Measurements from ENCODE around the gene ENOX1. TPM values are rescaled to one million over a fixed set of nuclear protein-coding genes. Genes with fewer than 3 reads are reported as not detected.

Gene ENOX1
- total RNA-seq, 4 donors from 2014 or later = 0.27 to 0.83 (median 0.53) TPM; not detected in 1

- no peak for TF ChIP-seq POLR2A (IDR thresholded peaks at IDR 0.05)
- no peak for TF ChIP-seq CTCF (IDR thresholded peaks at IDR 0.05)
- no peaks in the 10 kb centered on the region for H3K9me3 ChIP-seq
- H3K4me1 ChIP-seq = no peaks in the 10 kb centered on the region
- no peaks in the 10 kb centered on the region for H3K36me3 ChIP-seq
- H3K27me3 ChIP-seq = no peaks in the 10 kb centered on the region
- no peak for DNase-seq
- no peak overlapping the region for H3K4me3 ChIP-seq
- H3K27ac ChIP-seq = no peak overlapping the region
Measured at GRCh38 chr13:43608400-43609137, 178.2 kb downstream of the ENOX1 start.

GRCh38 chr13:43597599-43597945 is 189.2 kb downstream of the ENOX1 start:
- no peak for DNase-seq
- TF ChIP-seq CTCF (IDR thresholded peaks at IDR 0.05) (no peak), POLR2A (IDR thresholded peaks at IDR 0.05) (no peak)
- no peaks in the 10 kb centered on the region for H3K27me3 ChIP-seq
- no peaks in the 10 kb centered on the region for H3K4me1 ChIP-seq
- H3K9me3 ChIP-seq = no peaks in the 10 kb centered on the region
- no peak overlapping the region for H3K4me3 ChIP-seq
- no peak overlapping the region for H3K27ac ChIP-seq
- H3K36me3 ChIP-seq = no peaks in the 10 kb centered on the region

DNA sequence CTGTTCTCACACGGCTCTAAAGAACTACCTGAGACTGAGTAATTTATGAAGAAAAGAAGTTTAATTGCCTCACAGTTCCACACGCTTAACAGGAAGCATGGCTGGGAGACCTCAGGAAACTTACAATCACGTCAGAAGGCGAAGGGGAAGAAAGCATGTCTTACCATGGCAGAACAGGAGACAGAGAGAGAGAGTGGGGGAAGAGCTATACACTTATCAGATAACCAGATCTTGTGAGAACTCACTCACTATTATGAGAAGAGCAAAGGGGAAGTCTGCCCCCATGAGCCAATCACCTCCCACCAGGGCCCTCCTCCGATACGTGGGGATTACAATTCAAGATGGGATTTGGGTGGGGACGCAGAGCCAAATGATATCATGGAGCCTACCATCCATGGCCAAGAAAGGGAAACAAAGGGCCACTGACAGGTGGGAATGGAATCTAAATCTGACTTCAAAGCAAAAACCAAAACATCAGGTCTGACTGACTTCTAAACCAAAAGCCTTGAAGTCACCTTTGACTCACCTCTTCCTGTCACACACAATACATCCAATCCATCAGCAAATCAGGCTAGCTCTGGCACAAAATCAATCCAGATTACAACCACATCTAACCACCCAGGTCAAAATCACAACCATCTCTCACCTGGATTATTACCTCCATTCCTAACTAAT is 189.7 kb downstream of the ENOX1 start:
- H3K36me3 ChIP-seq = no peaks in the 10 kb centered on the region

DNA sequence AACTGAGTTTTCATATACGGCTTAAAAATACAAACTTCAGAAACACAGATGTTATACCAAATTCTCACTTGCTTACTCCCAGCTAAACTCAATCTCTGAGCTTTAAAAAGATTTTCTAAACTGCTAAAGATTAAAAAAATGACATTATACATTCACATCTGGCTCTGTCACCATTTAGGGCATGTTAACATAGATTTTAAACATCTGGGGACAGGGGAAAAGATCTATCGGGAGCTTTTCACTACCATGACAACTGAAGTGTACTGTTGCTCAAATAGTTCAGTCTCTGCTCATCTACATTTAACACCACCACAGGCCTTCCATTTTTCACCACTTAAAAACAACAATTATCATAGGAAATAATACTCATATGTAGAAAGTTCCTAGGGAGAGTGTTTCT is 190.8 kb downstream of the ENOX1 start:
- no peak for TF ChIP-seq CTCF (IDR thresholded peaks at IDR 0.05)
- no peak for TF ChIP-seq POLR2A (IDR thresholded peaks at IDR 0.05)
- H3K4me1 ChIP-seq = no peaks in the 10 kb centered on the region
- no peaks in the 10 kb centered on the region for H3K27me3 ChIP-seq
- no peaks in the 10 kb centered on the region for H3K9me3 ChIP-seq
- no peaks in the 10 kb centered on the region for H3K36me3 ChIP-seq
- H3K4me3 ChIP-seq = no peak overlapping the region
- no peak overlapping the region for H3K27ac ChIP-seq
- no peak for DNase-seq

More for the DNA sequence above, 189.7 kb downstream of the ENOX1 start:
- H3K4me3 ChIP-seq = no peak overlapping the region
- TF ChIP-seq POLR2A (IDR thresholded peaks at IDR 0.05) (no peak), CTCF (IDR thresholded peaks at IDR 0.05) (no peak)
- no peak overlapping the region for H3K27ac ChIP-seq
- DNase-seq = no peak
- H3K4me1 ChIP-seq = no peaks in the 10 kb centered on the region
- no peaks in the 10 kb centered on the region for H3K27me3 ChIP-seq
- no peaks in the 10 kb centered on the region for H3K9me3 ChIP-seq

DNA sequence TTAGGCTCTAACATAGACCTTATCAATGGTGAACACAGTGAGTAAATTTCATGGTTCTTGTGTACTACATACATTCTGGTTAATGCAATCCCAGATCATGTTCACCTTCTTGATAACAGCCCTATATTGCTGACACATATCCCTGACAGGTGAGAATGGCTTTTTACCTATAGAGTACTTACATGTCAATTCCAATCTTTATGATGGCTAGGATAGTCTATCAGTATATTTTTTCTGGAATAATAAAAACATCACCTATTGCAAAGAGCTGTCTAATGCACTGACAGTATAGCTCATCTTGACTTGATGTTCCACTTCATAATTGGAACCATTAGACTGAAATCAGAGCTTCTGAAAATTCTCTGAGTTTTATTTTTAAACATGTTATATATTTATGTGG is 199.4 kb downstream of the ENOX1 start:
- no peak for DNase-seq
- no peaks in the 10 kb centered on the region for H3K9me3 ChIP-seq
- no peaks in the 10 kb centered on the region for H3K4me1 ChIP-seq
- no peak overlapping the region for H3K4me3 ChIP-seq
- TF ChIP-seq CTCF (IDR thresholded peaks at IDR 0.05) (no peak), POLR2A (IDR thresholded peaks at IDR 0.05) (no peak)
- H3K36me3 ChIP-seq = no peaks in the 10 kb centered on the region
- H3K27ac ChIP-seq = no peak overlapping the region
- no peaks in the 10 kb centered on the region for H3K27me3 ChIP-seq
